LoVo (cell line): ENCODE results near the gene FEN1.

Source experiments
- DNase-seq: peaks from one replicate; pipeline ENCODE4 v3.0.0-alpha.2; 2016; ENCODE audit warnings: low spot score

The FEN1 gene

GRCh38 chr11:61756452-61757212, 36.1 kb upstream of the FEN1 start:
- DNase-seq = peak; percentile 94

GRCh38 chr11:61757213-61757862, 35.4 kb upstream of the FEN1 start:
- DNase-seq = no peak

GRCh38 chr11:61760946-61761345, 31.8 kb upstream of the FEN1 start:
- no peak for DNase-seq

GRCh38 chr11:61761440-61762222, 31.1 kb upstream of the FEN1 start:
- DNase-seq = no peak

- DNase-seq = no peak
These were observed 30.5 kb upstream of the FEN1 start for GRCh38 chr11:61762223-61762615.

- no peak for DNase-seq
These were observed 29.9 kb upstream of the FEN1 start for GRCh38 chr11:61762798-61763197.

- DNase-seq = no peak
These were observed 28.6 kb upstream of the FEN1 start for GRCh38 chr11:61763930-61764605.

- no peak for DNase-seq
These were observed 28.0 kb upstream of the FEN1 start for GRCh38 chr11:61764606-61765260.

GRCh38 chr11:61765550-61766253, 27.0 kb upstream of the FEN1 start:
- no peak for DNase-seq

- DNase-seq = no peak
These were observed 26.3 kb upstream of the FEN1 start for GRCh38 chr11:61766353-61766841.

GRCh38 chr11:61768376-61769076, 24.2 kb upstream of the FEN1 start:
- no peak for DNase-seq

GRCh38 chr11:61769169-61769920, 23.4 kb upstream of the FEN1 start:
- no peak for DNase-seq

- DNase-seq = no peak
These were observed 22.6 kb upstream of the FEN1 start for GRCh38 chr11:61769946-61770683.

GRCh38 chr11:61771195-61771894, 21.4 kb upstream of the FEN1 start:
- no peak for DNase-seq

- DNase-seq = no peak
These were observed 20.7 kb upstream of the FEN1 start for GRCh38 chr11:61771985-61772455.

- no peak for DNase-seq
These were observed 19.4 kb upstream of the FEN1 start for GRCh38 chr11:61773356-61773755.

- DNase-seq = no peak
These were observed 18.9 kb upstream of the FEN1 start for GRCh38 chr11:61773809-61774208.

GRCh38 chr11:61774411-61774810, 18.3 kb upstream of the FEN1 start:
- no peak for DNase-seq
